Activated T-cell treated with anti-CD3 and anti-CD28 coated beads, Interleukin-2, amount 50 U/mL, for 48 hours (primary cell): ENCODE data around the gene SUN5.

Source experiments
- DNase-seq, 2 experiments: peaks; one replicate each; pipeline ENCODE4 v3.0.0-alpha.2; 2020

Gene SUN5

DNA sequence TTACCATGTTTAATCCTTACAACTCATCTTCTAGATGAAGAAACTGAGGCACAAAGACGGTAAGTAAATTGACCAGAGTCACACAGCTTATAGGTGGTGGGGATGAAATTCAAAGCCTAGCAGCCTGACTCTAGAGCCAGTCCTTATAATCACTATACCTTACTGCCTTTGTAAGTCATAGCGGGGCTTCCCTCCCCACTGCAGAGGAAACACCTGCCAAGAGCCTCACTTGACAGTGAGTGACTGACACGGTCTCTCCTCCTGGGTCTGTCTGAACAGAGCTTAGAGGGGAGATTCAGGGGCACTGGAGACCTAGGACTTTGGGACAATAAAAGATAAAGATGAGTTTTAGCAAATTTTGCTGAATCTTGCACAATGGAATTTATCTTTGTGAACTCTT is 12.8 kb downstream of the SUN5 start:
- no peak for DNase-seq

DNA sequence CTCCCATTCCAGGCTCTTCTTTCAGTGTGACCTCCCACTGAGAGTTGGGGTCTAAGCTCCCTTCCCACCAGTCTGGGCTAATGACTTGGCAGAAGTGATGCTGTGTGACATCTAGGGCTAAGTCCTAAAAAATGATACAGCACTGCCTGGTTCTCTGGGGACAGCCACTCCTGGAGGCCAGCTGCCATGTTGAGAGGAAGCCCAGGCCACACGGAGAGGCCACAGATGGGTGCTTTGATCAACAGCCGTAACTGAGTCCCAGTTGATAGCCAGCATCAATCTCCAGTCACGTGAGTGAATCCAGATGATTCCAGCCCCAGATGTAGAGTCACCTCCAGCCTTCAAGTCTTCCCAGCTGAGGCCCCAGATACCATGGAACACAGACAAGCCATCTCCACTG is 13.8 kb downstream of the SUN5 start:
- DNase-seq: no peak

DNA sequence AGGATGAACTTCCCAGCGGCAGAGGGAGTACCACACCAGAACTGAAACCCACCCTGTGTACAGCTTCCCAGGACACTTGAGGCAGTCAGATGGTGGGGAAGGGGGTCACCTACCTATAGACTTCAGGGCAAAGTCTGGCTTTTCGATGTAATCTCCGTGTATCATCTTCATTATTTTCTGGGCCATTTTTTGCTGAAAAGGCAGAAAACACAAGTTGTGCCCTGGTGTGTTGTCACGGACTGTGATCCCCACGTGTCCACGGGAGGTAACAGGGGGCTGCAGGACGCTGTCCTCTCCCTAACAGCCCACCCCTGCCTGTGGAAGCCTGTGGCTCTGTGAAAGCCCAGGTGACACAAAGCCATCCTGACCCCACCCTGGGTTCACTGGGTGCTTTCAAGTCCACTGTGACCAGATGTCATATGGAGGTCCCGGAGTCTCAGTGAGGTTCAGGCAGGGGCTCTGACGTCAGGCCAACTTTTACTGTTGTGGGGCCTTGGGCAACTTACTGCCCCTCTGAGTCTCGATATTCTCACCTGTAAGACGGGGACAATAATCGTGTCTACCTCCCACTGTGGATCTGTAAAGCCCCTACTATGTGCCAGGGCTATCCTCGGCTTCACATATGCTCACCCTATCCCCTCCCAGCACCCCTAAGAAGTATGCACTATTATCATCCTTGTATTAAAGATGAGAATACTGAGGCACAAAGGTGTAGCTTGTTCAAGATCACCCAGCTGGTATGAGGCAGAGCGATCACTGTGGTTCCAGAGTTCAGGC is 14.5 kb downstream of the SUN5 start:
- no peak for DNase-seq

DNA sequence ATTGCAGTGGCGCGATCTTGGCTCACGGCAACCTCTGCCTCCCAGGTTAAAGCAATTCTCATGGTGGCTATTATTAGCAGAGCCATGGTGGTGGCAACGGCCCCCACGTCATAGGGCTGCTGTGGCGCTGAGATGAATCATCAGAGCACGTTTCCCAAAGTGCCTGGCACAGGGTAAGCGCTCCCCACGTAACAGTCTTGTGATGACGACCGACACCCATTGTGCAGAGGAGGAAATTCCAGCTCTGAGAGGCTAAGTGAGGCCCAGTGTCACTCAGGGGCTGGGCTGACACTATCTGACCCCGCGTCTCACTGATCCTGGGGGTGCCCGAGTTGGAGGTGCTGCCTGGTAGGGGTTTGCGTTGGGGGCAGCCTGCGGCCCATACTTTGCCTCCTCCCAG is 16.2 kb downstream of the SUN5 start:
- DNase-seq: no peak

DNA sequence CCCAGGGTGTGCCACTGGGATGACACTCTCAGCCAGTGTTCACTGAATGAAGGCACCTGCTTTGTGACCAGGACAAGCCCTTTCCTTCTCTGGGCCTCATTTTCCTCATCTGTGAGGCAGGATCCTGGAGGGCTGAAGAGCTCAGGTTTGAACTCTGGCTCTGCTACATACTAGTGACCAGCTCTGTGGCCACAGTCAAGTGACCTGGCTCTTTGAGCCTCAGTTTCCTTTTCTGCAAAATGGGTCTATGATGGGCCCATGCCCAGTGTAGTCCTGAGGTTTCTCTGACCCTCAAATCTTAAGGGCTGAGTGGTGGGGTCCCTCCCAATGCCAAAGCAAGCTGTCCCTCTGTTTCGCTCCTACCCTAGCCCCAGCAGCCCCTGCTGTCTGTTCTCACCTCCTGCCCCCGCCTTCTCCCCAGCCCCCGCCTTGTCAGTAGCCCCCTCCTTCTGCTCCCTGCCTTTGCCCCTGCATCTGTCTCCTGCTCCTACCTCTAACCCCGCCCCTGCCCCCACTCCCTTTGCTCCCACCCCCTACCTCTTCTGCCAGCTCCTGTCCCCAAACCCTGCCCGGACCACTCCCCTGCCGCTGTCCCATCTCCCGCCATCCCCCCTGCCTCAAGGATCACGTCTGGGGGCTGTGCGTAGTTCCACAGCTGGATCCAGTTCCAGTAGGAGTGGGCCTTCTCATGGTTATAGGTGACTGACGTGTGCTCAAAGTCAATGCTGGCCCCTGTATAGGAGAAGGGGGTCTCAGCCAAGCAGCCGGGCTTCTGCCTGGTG is 17.0 kb downstream of the SUN5 start:
- DNase-seq: no peak

DNA sequence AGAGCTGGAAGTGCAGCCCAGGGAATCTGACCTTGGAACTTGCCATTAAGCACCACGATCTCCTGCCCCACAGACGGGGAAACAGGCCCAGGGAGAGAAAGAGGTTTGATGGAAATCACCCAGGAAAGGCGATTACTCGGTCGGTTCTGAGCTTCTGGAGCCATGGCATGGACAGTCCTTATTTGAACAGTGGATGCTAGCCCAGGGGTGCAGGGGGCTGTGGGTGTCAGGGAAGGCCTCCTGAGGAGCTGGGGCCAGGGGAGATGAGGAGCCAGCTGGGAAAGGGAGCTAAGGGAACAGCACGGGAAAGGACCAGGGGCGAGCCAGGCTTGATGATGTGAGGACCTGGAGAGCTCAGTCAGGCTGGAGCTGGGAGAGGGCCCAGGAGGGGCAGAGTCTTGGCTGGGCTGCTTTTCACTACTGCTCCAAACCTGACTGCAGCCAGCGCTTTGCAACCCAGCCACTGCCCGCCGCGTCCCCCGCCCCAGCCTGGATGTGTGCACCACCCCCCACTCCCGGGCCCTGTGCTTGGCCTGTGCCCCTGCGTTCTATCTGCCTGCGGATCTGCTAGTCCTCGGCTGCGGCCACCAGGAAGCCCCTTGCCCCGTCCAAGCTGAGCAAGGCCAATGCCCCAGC is 17.8 kb downstream of the SUN5 start:
- no peak for DNase-seq

DNA sequence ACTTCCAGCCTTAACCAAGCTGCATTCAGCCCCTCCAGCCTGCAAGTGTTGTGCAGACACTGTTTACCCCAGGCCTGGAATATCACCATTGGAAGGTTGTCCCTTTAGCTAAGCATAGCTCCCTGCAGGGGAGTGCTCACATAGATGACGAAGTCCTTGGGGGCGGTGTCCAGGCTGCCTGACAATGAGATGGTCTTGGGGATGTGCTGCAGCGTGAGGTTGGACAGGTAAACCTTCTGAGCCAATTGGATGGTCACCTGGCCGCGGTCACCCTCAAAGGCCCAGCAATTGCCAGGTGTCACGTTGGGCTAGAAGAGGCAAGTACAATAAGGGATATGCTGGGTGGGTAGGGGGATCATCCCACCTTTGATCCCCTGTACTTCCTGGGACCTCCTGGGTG is 18.6 kb downstream of the SUN5 start:
- no peak for DNase-seq

DNA sequence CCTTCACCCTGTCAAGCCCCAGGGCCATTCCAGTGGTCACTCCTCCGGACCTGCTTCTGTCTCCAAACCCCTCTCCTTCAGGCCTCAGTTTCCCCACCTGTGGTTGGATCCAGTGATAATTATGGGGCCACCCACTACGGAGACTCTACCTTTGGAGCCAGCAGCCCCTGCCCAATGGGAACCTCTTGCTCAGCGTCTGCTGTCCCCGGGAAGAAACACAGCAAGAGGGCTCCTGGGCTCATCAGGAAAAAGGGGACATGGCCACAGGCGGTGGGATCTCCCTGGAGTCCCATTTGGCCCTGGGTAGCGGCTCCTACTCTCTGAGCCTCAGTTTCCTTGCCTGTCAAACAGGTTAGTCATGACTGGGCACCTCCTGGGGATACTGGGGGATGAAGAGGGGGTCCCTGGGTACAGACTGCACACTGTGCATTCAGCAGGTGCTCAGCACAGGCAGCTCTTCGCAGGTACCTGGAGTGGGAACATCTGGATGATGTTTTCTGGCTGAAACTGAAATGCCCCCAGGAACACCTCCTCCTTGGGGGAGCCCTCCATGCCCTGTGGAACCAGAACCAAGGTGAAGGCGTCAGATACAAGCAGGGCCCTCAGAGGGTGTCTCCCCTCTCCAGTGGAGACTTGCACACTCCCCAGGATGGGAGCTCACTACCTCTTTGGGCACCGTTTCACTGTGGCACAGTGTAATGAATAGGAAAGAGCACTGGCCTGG is 19.4 kb downstream of the SUN5 start:
- DNase-seq: no peak

DNA sequence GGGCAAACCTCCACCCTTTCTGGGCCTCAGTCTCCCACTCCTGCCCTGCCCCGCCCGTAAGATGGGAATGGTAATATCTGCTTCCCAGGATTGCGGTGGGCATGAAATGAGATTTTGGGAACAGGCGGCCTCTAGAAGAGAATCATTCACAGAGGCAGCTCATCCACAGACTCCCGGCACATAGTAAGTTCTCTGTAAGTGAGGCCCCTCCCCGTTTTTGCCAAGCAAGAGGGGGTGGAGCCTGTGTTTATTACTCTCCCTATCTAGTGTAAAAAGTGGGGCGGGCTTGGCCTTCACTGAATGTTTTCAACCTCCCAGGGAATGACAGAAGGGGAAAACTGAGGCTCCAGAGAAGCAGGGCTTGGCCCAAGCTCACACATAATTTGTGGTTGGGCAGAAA is 20.0 kb downstream of the SUN5 start:
- no peak for DNase-seq

DNA sequence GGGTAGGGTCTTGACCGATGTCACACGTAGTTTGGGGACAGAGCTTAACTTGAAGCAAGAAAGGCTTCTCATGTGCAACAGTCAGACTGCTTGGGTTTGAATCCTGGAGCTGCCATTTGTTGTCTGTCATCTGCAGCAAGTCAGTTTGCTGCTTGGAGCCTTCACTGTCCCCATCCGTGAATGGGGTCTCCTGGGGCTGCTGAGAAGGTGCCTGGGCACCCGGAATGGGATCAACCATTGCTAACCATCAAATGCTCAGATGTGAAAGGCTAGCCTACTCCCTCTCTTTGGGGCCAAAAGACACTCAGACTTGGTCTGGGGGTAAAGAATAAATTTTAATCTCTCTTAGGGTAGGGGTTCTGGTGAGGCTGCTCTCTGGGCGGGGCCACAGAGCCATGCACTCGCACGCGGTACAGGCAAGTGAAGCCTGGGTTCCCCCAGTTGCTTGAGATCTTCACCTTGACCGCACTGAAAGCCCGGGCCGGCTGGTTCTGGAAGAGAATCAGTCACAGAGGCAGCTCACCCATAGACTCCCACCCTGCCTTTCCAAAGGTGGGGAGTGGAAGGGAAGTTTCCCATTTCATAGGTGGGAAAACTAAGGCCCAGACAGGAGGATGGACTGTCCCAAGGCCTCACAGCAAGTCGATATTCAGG is 20.6 kb downstream of the SUN5 start:
- DNase-seq: no peak

DNA sequence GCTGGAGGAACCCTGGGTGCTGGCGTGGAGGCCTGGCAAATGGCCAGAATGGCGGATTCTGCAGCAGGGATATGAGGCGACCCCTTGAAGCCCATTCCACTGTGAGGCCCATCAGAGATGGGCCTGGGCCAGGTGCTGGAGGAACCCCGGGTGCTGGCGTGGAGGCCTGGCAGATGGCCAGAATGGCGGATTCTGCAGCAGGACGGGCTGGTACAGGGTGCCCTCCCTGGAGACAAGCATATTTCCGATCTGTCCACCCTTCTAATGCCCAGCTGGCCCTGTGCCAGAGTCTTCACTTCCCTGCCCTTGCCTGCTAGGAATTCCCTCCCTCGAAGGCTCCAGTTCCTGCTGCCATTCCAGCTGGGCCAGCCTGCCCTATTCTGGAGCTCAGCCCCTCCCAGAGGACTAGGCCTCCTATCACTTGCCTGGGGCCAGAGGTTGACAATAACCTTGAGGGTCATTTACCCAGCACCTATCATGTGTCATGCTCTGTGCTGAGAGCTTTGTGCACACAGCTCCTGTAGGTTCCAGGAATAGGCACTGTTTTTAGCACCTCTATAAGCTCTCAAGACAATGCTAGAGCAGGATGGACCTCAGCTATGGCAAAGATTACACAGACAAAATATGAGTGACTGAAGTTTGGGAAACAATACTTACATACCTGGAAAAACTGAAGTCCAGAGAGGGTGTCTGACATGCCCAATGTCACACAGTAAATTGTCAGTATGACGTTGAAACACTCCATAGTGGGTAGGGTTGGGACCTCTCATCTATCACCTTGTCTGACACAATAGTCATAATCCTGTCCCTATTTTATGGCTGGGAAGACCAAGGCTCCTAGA is 21.4 kb downstream of the SUN5 start:
- no peak for DNase-seq

DNA sequence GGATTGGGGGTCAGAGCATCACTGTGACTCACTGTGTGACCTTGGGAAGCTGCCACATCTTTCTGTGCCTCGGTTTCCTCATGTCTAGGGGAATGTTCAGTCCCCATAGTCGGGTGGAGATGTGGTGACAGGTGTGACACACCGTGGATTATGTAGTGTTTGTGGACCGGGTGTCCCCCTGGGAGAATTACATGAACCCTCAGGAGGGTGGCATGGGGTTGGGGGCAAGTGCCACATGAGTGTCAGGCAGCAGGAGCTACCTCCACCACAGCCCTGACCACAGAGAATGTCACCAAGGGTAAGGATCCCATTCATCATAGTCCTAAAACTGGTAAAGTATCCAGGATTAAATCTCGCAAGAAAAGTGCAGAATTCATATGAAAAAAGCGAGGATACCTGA is 23.2 kb downstream of the SUN5 start:
- no peak for DNase-seq

DNA sequence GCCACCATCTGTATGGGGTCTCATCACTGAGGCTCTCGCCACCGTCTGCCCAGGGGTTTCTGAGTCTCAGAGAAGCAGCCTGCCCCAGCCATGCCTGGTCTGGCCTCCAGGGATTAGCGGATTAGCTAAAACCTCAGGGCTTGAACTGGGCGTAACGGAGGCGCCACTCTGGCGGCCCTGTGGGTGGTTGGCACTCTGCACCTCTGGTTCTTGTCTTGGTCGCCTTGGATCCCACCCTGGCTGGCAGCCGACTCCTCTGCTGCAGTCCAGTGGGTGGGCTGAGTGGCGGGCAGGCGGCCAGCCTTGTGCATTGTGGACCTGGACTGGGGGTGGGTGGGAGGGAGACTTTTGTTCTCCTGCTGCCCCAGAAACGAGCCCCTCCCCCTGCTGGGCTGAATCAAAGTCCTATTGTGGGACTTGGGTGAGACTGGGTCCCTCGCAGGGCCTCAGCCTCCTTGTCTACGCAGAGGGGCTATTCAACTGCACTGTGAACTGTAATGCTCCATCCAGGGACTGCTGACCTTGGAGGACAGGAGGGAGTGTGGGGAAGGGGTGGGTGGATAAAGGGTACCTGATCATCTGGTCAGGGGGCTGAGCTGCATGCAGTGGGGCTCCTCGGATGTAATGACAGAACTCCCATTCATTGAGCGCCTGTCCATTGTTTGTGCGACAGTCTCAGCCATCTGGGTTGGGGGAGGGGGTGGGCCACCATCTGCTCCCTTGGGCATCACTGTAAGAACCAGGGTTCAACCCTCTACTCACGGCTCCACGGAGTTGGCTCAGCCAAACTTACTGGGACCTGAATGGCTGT is 23.9 kb downstream of the SUN5 start:
- DNase-seq: no peak

DNA sequence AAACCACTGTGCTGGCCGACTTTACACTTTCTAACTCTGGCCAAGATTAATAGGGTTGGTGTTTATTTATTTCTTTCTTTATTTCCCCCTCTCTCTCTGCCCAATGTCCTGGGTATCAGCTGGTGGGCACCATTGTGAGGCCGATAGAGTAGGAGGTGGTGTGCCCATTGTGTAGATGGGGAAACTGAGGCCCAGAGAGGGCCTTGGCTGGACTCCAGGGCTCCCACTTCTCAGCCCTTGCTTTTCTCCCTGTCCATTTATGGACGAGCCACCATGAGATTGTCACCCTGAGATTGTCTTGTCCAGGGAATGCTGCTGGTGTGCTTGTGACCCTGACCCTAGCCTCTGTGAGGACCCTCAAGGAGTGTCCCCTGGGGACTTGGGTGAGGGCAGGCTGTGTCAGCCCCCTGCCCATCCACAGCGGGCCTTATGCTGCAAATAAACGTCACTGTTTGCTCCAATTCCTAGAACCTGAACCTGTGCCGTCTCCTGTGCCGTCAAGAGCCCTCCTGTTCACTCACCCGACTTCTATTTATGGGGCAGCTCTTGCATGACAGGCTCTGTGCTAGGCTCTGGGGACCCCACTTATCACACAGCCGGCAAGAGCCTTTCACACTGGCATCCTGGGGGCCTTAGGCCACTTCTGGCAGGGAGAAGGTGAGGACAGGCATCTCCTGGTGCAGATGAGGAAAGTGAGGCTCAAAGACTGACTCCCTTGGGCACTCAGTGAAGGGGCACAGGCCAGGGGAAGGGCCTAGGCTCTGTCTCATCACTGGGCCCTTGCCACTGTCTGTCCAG is 24.8 kb downstream of the SUN5 start:
- DNase-seq: no peak

DNA sequence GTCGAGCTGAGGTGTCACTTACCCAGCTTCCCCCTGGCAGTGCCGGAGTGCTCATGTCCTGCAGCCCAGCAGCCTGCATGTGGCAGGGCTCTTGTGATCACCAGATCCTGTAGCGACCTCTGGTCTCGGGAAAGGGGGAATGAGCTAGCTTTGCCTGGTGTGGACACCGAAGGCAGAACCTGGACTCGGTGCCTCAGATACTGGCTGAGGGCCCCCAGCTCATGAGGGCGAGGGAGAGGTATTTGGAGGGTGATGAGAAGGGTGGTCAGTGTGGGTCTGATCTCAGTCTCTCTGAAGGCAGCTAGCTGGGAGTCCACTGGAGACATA is 26.3 kb downstream of the SUN5 start:
- DNase-seq: no peak

DNA sequence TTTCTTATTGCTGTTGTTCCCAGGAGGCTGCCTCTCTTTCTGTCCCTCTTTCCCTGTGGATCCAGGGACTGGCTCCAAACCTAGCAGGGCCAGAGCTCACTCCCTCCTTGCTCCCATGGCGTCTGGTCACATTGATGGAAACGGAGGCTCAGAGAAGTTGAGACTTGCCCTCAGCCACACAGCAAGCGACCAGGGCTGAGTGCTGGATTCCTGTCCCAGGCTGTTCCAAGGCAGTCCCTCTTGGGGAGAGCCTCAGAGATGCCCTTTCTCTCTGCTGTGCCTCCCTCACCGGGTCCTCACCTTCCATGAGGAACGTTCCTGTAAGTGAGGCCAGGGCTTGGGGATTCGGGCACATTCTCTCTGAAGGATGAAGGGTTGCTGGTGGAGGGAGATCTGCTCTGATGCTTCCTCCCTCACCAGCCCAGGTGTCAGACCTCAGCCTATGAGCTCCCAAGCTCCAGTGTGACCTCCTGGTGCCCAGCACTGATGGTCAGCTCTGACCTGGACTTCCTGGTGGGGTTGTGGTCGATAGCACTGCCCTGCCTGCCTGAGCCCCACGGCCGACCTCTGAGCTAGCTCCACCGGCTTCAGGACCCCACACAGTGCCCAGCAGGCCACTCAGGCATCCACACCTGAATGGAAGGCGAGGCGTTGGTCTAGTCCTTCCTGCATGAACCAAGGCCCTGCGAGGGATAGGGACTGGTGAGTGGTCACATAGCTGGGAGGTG is 26.8 kb downstream of the SUN5 start:
- DNase-seq: peak in 1 of 2 experiments; percentile 17

DNA sequence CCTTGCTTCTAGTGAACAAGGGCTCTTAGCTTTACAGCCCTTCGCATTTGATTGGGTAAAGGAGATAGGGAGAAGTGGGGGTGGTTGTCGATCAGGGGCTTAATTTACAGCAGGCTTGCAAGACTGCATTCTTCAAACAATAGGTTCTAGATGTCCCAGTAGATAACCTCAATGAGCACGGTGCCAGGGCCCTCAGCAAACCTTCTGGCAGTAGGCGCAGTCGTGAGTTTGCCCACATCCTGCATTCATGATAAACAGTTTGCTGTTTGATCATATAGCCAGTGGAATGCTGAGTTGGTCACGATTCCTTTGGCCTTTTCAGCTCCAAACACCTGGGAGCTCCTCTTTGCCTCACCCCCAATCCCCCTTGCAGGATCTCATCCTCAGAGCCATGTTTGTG is 27.5 kb downstream of the SUN5 start:
- peak; percentile 17 to 22 for DNase-seq

DNA sequence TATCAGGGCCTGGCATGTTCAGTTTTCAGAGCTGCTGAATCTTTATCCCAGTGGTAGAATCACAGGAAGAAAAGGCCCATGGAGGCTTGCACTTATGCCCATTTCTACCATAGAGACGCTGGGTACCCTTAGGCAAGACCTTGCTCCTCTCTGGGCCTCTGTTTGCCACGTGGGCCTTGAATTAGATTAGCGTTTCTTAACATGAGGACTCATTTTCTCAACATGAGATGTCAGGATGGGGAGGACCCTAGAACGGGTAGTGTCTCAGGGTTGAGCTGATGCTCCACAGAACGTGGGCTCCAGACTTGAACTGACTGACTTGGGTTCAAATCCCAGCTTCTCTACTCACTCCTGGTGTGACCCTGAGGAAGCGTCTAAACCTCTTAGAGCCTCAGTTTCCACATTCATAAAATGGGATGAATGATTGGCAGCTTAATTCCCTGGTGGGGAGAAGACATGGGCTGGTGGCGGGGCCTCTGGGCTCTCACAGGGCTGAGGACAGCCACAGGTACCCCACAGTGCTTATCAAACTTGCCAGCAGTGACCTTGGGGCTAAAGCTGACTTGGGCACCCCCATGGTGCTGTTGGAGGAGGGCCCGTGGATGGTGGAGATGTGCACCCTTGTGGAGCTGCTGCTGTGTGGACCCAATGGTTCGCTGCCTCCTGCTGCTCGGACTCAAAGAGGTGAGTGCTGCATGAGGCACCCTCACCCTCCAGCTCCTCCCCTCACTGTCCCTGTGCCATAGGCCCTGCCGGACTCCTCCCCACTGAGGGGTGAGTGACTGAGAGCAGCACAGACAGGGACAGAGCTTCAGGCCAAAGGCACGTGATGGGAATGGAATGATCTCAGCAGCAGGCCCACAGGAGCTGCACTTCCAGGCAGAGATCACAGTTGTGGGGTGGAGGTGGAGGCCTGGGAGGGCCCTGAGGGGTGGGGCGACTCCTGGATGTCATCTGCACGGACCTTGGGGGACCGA is 28.2 kb downstream of the SUN5 start:
- DNase-seq: peak; percentile 13 to 15
